Measurements from ENCODE around the gene SERPINA7.
"Not testable (repeated sequence)": the region's sequence is repeated elsewhere in the genome, so short reads cannot be mapped to it uniquely, and the experiment has no call there.

The SERPINA7 gene, protein sequence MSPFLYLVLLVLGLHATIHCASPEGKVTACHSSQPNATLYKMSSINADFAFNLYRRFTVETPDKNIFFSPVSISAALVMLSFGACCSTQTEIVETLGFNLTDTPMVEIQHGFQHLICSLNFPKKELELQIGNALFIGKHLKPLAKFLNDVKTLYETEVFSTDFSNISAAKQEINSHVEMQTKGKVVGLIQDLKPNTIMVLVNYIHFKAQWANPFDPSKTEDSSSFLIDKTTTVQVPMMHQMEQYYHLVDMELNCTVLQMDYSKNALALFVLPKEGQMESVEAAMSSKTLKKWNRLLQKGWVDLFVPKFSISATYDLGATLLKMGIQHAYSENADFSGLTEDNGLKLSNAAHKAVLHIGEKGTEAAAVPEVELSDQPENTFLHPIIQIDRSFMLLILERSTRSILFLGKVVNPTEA

DNA sequence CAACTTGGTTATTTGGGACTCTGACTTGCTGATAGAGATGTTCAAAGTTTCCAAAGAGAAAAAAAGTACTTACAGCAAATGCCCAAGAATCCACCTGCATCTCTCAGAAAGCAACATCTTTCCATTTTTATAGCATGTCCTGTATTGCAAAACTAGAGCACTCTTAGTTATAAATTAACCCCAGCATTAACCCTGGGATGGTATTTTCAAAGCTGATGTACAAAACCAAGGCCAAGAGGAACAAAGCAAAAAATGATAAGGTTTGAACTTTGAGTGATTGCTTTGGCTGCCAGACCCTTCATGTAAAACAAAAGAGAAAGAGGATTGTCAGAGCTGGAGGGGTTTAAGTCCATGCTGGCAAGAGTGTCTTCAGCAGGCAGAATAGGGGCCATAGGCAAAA lies at the start of gene SERPINA7:
SERPINA7 (minus strand) TSS at position 103 of the 400 bp plus-strand sequence. CDS start 1,669 bp downstream, outside the sequence.
- FAIRE-seq = no peak

- FAIRE-seq = no peak
Observed at GRCh38 chrX:106069048-106069447, 30.5 kb upstream of the SERPINA7 start.

DNA sequence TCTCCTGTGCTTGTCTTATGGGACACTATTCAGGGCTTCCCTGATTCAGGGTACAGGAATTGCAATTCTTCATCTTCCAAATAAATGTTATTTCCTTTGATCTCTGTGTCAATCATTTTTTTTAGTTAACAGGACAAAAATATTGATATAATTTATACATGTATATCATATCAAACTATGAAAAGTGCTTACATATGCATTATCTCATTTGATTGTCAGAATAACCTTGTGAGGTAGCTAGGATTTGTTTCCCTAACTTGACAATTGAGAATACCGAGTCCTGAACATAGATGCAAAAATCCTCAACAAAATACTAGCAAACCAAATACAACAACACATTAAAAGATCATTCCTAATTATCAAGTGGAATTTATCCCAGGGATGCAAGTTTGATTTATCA lies 11.5 kb upstream of the SERPINA7 start:
- no peak for FAIRE-seq

GRCh38 chrX:106042296-106042695 lies 3.8 kb upstream of the SERPINA7 start:
- no peak for FAIRE-seq

DNA sequence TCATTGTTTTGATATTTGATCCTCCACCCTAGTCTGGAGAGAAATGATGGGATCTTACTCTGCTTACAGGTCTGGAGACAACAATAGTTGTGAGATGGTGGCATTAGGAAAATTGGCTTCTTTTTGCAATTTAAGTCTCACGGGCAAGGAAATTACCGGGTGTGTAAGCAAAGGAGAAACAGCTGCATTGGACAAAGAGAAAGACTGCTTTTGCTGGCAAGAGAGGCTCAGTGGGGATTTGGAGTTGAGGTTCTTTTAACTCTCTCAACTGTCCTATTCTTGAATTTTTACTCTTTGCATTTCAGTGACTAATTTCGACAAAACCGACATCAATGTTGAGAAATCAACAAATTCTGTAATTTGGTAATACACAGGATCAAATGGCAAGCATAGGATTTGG lies 2.3 kb upstream of the SERPINA7 start:
- FAIRE-seq = no peak

GRCh38 chrX:106039920-106040319 lies 1.4 kb upstream of the SERPINA7 start:
- no peak for FAIRE-seq

DNA sequence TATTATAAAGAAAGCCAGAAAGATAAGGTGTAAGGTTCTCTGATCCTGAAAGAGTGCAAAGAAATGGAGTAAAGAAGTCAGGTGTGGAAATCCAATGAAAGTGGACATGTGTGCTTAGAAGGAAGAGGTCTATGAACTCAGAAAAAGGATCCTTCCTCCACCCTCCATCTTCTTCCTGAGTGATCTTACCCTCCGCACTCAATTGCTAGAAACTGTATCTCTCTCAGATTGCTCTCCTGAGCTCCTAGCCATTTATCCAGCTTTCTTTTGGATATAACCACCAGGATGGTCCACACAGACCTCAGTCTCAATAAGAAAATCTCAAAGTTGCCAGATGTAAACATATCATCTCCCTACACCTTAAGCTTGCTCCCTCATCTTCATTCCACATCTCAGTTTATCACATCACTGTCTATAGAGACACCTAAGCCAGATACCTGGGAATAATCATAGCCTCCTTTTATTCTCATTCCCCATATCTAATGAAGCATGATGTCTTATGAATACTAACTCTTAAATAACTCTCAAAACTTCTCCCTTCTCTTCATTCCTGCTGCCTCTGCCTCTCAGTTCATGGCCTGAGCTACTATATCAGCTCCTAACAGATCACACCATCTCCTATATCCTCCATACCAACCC lies 573 bp downstream of the SERPINA7 start:
- no peak for FAIRE-seq

DNA sequence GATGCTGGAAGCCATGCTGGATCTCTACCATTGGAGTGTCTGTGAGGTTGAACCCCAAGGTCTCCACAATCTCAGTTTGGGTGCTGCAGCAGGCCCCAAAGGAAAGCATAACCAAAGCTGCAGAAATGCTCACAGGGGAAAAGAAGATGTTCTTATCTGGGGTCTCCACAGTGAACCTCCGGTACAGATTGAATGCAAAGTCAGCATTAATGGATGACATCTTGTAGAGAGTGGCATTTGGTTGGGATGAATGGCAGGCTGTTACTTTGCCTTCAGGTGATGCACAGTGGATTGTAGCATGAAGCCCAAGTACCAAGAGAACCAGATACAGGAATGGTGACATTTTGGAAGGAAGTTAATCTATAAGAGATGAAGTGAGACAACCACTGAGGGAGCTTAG lies 1.8 kb downstream of the SERPINA7 start:
- no peak for FAIRE-seq

DNA sequence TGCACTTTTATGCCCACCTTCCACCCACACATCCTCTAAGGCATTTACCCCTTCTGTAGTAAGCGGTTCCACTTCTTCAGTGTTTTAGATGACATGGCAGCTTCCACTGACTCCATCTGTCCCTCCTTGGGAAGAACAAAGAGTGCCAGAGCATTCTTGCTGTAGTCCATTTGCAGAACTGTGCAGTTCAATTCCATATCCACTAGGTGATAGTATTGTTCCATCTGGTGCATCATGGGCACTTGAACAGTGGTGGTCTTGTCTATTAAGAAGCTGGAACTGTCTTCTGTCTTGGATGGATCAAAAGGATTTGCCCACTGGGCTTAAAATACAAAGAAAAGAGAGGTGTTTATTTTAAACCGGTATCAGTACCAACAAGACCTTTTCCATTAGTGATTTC lies 3.5 kb downstream of the SERPINA7 start:
- FAIRE-seq = no peak

GRCh38 chrX:106023947-106024346 lies 14.6 kb downstream of the SERPINA7 start:
- no peak for FAIRE-seq

DNA sequence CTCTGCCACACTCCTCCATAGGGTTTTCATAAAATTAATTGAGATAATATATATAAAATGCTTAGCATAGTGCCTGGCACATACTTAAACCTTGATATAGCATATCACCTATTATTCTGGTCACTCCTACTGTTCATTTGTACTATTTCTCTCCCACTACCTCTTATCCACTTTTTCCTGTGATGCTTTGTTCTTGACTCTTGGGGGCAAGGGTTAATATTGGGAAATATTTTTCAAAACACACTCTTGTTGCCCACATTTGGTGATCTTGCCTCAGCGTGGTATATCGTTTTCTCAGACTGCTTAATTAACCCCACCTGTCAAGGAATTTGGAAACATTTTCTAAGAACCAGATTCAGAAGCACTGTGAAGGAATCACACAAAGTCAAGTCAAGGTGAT lies 16.3 kb downstream of the SERPINA7 start:
- no peak for FAIRE-seq

GRCh38 chrX:106014119-106014775 lies 24.3 kb downstream of the SERPINA7 start:
- no peak for FAIRE-seq

DNA sequence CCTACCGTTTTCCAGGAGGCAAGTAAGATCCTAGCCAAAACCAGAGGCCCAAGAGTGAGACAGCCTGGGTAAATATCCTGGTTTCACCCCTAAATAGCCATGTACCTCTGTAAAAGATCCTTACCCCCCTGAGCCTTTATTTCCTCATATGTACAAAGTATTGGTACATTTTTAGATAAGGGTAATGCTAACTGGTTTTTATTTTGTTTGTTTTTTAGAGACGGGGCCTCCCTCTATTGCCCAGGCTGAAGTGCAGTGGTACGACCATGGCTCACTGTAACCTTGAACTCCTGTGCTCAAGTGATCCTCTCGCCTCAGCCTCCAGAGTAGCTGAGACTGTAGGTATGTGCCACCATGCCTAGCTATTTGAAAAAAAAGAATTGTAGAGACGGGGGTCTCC lies 29.4 kb downstream of the SERPINA7 start:
- FAIRE-seq = no peak

DNA sequence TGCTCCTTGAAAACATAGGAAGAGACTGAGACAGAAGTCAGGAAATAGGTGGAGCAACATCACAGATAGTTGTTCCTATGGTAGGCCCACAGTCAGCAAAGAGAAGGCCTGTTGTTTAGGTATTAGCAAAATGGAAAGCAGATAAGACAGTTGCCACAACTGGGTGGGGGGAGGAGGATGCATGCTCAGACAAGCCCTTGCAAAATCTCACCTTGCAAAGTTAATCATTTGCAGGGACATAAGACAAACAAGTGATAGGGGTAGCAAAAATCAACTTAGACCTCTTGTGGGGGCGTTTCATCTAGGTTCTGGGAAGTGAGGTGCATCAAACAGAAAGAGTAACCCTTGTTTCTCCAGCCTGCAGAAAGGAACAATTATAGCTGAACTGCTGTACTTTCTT lies 30.7 kb downstream of the SERPINA7 start:
- no peak for FAIRE-seq

GRCh38 chrX:106005684-106006083 lies 32.8 kb downstream of the SERPINA7 start:
- no peak for FAIRE-seq

DNA sequence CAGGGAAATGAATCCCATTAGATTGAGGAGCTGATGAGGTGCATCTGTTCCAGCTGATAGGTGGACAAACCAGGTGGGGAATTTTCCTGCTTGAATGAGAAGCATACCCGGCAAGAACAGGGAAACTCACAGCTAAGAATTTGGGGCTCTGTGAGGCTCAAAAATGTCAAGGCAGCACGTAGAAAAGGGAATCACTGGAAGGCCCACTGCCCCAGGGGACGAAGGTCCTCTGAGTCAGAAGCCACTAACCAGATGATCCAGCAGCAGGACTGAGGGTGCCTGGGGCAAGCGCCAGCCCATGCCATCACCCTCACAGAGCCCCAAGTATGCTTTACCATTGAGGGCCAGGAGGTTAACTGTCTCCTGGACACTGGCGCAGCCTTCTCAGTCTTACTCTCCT lies 37.9 kb downstream of the SERPINA7 start:
- FAIRE-seq = not testable (repeated sequence)

- FAIRE-seq = no peak
Observed at GRCh38 chrX:106000203-106000602, 38.3 kb downstream of the SERPINA7 start.

GRCh38 chrX:105999294-105999693 lies 39.2 kb downstream of the SERPINA7 start:
- no peak for FAIRE-seq

GRCh38 chrX:105988487-105988886 lies 50.0 kb downstream of the SERPINA7 start:
- not testable (repeated sequence) for FAIRE-seq
